ENCODE measurements around the gene PLCL2.

The PLCL2 gene

DNA sequence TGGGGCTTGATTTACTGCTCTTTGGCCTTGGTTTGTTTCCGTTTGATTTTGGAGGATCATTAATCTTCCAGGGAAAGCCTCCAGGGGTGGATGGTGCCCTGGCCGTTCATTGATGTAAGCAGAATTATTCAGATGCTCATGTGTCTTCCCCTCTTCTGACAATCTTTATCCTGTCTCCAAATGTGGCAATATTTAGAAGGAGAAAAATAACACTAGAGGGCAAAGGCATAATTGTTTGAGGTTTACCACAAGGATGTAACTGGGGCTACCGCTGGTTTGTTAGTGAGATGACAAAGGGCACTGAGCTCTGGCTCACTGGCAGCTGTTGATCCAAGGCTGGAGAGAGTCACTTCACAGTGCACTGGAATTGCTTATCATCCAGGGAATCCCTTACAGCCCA is 18.2 kb upstream of the PLCL2 start:
- DNase-seq (ENCODE audit: low spot score) = no peak

DNA sequence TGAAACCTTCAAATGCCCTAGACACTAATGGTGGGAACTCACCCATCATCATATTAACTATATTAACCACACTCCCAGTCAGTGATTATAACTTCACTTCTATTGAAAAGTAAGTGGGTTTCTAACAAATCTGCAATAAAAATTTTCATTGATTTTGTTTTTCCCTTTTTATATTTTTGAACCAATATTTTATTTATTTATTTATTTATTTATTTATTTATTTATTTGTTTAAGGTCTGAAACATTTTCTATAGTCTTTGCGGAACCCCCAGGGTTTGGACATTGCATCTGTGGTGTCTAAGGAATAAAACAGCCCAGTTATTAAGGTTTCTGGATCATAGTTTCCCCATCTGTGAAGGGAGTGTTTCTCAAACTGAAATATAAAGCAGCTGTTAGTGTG is 16.2 kb upstream of the PLCL2 start:
- DNase-seq (ENCODE audit: low spot score) = no peak

DNA sequence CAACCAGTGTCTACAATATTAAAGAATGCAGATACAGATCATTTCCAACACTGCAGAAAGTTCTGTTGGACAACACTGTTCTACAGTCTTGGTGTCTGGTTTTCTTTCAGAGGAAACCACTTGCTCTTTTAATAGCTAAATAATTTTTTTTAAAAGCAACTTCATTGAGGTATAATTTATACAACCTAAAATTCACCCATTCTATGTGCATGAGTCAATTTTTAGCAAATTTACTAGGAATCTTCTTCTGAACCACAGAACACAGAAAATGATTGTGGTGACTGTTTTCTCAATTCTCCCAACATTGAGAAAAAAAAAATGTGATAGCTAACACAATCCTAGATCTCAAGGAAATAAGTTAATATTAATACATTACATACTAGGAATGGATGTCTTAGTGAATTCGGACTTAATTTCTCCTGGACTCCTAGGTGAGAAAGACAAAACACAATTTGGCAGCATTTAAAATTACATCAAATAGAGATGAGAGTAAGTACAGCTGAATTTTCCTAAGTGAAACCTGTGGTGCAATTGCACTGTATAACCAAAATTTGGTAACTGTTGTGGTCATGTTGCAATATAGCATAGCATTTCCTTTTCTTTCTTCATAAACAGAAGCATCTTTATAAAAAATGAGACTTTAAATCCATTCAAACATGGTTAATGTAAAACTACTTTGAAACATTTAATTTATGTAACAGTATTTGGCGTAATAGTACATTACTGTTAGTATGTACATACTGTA is 15.3 kb upstream of the PLCL2 start:
- DNase-seq (ENCODE audit: low spot score) = no peak

DNA sequence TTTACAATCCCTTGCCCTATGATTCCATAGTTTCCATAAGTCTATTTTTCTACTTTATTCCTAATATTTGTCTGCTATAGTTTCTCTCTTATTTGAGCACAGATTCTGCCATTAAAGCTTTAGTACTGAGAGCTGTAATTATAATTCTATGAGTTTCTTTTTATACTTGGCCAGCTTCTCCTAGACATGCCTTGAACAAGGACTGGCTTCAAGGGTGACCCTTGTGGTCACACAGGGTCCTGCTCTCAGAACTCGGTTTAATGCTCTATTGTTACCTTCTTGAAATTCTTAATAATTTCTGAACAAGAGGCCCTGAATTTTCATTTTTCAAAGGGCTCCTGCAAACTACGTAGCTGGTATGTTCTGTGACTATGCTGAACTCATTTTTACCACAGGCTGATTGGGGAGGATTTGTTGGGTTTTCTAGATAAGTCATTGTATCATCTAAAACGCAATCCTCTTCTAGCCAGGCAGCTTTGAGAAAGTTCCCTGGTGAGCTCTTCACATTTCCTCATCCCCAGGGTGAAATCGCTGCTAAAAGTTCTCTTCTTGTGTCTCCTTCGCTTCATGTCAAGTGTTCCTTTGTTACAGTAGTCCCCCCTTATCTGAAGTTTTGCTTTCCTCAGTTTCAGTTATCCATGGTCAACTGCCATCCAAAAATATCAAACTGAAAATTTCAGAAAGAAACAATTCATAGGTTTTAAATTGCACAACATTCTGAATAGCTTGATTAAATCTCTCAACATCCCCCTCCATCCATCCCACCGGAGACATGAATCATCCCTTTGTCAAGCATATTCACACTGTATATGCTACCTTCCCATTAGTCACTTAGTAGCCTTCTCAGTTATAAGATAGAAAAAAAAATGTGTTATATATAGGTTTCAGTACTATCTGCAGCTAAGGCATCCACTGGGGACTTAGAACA is 12.6 kb upstream of the PLCL2 start:
- no peak for DNase-seq (ENCODE audit: low spot score)

DNA sequence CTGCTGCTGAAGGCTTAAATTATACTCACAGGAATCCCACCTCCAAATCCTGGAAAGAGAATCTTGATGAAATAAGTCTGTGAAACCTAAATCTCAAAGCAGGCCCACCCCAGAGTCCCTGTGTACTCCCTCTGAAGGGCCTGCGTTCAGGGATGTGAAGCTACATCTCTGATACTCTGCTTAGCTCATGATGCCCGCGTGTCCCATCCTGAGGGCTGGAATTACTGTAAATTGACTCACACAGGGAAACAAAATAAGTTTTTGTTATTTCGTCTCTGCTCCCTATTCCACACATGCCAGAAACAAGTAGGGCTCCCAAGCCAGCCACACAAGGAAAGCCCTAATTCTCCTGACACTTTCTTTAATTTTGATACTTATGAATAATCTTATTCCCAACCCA is 10.9 kb upstream of the PLCL2 start:
- no peak for DNase-seq (ENCODE audit: low spot score)

DNA sequence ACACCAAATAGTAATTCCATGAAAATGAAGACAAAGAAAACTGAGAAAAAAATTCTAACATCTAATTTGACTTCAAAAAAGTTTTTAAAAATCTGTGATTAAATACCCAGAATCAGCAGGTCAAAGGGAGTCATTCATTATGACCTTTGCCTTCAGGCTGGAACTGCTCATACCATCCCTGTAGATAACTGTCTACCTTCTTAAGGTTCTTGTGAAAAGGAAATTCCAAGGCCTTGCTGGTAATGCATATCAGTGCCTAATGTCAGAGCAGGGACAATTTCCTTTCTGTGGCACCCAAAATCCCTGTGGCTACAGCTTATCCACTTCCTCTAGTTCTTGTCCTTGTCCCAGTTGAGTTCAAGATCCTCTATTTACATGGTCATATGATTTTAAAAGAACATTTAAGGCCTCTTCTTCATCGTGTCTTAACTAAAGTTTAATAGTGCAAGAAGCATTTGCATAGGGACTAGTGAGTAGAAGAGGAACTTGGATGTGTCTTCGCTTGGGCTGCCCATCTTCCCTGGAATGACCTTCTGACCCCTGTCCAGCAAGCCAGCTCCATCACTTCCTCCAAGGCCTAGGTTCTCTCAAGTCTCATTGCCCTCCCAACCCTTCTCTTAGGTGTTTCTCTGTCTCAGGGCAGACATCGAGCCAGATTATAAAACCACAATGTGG is 8.7 kb upstream of the PLCL2 start:
- DNase-seq (ENCODE audit: low spot score) = no peak

DNA sequence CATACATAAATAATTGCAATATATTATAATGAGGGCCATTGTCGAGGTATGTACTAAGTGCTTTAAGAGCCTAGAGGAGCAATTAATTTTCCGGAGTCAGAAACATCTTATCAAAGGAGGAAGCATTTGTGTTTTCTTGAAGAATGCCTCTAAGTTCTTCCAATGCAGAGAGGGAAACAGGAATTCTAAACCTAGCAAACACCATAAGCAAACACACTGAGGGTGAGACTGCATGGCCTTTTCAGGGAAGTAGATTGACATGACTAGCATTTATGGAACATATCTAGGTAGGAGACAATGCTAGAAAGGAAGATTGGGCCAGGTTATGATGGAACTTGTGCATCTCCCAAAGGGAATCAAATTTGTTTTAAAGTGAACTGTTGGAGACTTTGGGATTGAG is 7.2 kb upstream of the PLCL2 start:
- no peak for DNase-seq (ENCODE audit: low spot score)

DNA sequence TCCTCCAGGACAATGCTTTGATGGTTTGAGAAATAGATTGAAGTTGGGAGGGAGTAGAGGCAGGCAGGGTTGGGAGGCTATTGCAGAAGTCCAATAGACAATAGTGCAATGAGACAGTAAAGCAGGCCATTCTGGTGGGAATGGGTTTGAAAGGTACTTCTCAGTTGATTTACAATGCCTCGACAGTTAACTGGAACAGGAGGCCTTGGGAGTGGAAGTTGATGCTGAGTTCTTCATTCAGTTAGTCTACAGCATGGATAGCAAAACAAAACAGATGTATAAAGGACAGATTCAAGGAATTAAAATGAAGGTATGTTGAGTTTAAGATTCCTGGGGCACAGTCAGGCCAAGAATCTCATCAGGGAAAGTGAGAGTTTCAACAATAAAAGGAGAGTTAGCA is 6.8 kb upstream of the PLCL2 start:
- DNase-seq (ENCODE audit: low spot score) = no peak

DNA sequence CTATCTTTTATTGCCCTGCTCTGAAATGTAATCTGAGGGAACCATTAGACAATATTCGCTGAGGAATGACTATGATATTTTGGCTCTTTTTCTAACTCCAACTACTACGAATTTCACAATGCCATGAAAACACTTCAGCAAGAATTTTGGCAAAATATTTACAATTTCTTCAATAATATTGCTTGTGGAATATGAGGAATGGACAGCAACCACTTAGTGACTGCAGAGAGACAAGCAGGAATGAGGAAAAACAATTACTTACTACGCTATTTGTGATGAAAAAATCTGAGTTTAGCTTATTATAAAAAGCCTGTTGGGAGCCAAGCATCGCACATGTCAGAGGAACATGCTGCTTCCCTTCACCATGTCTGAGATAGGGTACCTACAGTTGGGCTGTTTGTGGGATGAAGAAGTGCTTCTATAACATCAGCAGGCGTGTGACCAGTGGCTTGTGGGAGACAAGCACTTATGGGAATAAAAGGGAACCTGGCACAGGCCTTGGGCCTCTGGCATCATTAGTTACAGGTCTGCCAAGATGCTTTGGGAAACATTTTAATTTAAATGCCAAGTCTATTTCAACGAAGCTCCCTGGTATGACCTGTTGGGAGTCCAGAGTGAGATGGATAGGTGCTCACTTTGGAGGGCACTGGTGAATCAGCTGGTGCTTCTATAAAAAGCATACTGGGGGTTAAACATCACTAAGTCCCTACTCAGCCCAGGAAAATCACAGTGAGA is 2.7 kb upstream of the PLCL2 start:
- peak; percentile 62 for DNase-seq (ENCODE audit: low spot score)

DNA sequence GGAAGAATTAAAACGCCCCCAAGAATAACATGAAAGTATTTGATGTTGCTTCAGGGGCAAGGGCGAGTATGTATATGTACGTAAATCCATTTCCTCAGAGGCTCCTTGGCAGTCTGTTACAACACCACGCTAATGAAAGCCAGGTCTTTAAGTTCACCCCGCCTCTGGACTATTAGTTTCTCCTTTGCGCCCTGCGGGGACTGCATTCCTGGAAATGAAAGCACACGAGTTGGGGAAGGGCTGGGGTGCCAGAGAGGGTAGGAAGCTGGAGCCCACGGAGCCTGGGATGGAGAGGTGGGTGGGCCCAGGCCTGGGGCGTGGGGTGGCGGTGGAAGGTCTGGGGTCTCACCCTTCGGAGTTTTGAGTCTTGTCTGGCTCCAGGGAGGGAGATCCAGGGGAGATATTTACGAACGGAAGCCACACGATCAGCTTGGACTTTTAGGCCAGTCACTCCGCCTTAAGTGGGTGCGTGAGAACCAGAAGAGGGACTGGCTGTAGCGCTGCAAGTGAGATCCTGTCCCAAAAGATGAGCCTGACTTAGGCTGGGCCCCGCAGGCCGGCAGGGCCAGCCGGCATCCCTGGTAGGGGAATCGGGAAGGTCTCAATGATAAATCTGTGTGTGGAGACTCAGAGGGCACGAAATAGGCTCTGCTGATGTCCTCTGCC is 1.6 kb upstream of the PLCL2 start:
- no peak for DNase-seq (ENCODE audit: low spot score)

DNA sequence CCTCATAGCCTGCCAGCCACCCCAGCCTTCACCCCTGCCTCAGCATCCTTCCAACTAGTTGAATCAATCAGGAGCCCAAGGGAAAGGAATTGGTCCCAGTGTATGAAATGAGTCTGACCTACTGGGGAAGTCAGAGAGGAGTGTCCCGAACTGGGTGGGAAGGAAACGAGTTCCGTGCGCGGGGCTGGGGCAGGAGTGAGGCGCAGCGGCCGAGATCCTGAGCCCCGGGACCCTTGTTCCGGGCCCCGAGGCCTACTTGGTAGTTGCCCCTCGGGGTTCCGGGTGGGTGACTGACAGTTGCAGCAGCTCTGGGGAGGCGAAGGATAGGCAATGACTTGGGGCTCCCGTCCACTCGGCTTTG is 1.1 kb upstream of the PLCL2 start:
- DNase-seq (ENCODE audit: low spot score) = no peak

DNA sequence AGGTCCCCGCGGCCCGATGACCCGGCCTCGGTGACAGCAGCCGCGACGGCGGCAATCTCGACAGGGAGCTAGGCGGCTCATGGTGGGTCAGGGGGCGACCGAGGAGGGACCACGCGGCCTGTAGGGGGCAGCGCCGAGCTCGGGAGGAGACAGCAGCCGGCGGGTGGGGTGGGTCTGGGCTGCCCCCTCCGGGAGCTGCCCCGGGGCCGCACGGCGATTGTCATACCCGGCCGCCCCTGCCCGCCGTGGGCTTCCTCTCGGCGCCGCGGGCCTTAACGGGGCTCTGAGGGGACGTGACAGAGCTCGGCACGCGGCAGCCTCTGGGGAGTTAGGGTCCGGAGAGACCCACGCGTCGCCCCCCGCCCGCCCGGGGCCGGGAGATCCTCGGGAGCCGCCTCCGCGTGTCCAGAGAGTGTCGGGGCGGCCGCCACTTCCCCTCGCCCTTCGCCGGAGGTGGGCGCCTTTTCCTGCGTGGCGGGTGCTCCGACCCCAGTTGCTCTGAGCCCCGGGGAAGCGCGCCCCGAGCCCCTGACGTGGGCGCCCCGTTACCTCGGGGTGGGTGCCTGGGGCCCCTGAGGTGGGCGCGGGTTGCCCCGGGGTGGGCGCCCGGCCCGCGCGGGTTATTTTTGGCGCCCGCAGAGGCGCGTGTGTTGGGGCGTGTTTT is 539 bp upstream of the PLCL2 start:
- DNase-seq (ENCODE audit: low spot score) = peak; percentile 28

DNA sequence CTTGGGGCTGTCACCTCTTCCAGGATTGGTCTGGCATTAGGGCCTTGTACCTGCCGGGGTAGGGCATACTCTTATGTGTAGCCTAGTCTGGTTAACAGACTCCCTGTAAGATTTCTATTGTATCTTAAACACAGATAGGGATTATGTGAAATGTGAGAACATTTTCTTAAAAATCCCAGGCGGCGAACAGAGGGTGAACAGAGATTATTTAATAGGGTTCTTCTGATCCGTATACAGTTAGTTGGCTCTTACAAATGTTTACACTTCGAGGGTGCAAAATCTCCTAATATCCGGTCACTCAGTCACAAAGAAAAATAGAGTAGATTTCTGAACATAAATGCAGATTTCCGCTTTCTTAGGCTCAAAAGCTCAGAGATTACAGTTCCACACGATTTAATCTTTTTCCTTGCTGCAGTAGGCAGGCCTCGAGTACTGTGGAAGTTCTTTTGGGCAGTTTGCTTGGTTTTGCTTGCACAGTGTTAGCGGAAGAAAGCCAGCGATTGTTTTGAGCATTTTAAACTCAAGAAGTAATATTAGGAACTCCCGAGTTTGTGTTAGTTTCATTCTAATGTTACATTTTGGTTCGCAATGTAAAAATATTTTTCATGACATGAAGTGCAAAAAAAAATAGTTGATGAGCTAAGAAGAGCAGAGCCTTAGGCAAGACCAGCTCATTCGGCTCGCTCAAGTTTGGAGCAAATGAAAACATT is 993 bp downstream of the PLCL2 start:
- peak; percentile 83 for DNase-seq (ENCODE audit: low spot score)

DNA sequence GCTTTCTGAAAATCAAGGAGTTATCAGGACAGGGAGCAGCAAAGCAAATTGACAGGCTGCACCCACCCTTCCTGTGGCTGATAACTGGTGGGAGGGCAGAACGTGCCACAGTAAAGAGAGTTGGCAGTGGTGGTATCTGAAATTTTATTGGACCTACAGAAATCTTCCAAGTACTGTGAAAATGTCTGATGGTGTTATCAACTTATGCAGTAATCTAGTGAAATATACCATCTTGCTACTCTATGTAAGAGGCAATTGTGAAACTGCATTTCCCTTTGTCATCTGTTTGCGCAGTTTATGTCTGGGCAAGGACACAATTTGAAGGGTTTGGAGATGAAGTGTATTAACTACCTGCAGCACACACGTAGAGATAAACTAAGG is 1.5 kb downstream of the PLCL2 start:
- DNase-seq (ENCODE audit: low spot score) = peak; percentile 47

DNA sequence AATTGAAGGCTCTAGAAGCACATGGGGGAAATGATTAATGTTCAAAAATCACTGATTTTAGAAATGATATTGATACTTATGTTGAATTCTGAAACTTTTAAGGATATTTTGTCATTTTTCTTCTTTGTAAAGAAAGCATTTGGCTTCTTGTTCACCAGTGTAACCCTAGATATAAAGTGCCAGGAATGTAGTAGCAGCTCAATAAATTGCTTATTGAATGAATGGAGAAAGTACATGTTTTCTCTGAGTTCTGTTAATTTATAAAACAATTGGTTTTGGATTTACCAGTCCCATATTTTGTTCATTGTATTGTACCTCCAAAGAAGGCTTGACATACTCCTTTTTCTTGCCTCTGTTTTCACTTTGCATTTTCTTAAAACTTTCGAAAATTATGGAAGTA is 2.4 kb downstream of the PLCL2 start:
- no peak for DNase-seq (ENCODE audit: low spot score)

DNA sequence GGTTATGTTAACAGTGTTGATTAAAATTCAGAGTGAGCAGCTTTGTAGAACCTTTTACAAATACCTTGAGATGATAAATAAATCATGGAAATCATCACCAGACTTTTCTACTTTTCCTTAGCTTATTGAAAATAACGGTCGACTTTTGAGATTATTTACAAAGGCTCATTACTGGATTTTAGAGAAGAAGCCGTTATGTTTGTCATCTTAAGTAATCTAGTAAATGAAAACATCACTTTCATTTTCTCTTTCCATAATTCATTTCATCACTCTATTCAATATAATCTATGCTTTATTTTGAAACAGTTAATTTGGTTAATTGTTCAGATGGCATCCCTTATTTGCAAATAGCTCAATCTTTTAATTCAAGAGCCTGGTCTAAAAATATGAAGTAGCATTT is 3.6 kb downstream of the PLCL2 start:
- DNase-seq (ENCODE audit: low spot score) = peak; percentile 14

DNA sequence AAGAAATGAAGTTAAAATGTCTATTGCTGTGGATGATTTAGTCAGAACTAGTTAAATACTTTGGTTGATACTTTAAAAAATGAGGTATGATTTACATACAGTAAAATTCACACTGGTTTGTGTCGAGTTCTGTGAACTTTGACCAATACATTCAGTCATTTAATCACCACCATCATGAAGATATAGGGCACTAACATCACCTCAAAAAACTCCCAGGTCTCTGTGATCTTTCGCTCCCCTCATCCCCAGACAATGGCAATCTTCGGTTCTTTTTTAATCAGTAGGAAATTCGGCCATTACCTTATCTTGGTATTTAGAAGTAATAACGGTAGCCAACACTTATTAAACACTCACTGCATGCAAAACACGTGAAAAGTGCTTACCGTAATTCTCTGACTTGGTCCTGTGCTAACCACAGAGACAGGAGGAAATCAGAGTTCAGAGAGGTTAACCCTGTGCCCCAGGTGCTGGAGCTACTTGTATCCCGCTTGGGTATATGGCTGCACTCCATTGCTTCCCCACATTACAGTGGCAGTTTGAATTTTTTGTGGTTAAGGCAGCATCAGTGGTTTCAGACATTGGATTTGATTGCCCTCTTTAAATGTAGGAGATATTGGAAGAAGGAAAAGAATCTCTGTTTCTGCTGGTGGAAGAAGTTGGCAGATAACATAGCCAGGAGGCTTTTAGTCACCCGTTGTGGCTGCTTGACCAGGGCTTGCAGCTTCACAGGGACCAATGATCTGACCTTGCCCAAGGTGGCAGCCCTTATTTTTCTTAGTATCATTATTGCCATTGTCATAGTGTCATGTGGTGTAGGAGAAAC is 4.2 kb downstream of the PLCL2 start:
- DNase-seq (ENCODE audit: low spot score) = peak; percentile 54

DNA sequence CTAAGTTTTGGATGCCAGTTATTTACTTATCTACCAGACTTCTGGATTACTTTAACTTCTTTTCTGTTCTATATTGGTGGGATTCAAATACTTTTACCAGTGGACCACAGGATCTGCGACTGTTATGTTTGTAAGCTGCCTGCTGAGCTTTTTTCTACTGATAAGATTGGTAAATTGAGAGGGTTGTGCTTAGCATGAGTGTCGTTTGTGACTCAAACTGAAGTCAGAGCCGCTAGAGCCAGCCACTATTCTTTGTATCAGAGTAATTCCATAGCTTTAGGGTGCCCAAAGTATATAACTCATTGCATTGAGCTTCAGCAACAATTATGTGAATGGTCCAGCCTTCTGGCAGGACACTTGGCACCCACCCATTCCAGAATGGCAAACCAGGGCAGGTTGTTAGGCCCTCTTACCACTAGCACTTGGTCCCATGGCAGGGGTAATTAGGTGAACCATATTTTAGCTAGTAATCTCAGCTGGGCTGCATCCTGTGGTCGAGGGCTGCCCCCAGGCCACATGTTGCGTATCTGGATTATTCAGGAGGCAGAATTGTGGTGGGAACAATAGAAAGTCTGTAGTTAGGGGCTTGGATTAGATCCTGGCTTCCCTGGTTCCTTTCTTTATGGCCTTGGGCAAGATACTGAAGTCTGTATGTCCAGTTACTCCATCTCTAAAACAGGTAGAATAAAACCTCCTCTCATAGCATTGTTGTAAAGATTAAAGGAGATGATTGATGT is 6.0 kb downstream of the PLCL2 start:
- DNase-seq (ENCODE audit: low spot score) = peak; percentile 16
